Calu3 (cell line): ENCODE data around the gene KAZN. TPM values are rescaled to one million over a fixed set of nuclear protein-coding genes. Genes with fewer than 3 reads are reported as not detected.

Experiments used
- BruUV-seq: library from RNA; stranded (reverse); fragments of 400-500 nt; replicated peaks from 2 replicates; lab custom pipeline; 2021; lab: Mats Ljungman, UMichigan
- CTCF ChIA-PET: fragments of 300-600 bp; sonication (Branson Sonifier 250); formaldehyde crosslinking; loops from one replicate; lab custom pipeline; 2022; ENCODE audit warnings: antibody characterized with exemption; lab: Charles Lee
- DNase-seq: peaks from one replicate; pipeline ENCODE4 v3.0.0; 2022
- H3K27ac Mint-ChIP-seq: one replicate; pipeline ENCODE4 v1.8.0; 2022; ENCODE audit warnings: mixed read lengths; ENCODE audit not compliant: unreplicated experiment
- H3K27me3 Mint-ChIP-seq: one replicate; pipeline ENCODE4 v1.8.0; 2022; ENCODE audit warnings: mixed read lengths; ENCODE audit not compliant: unreplicated experiment
- H3K36me3 Mint-ChIP-seq: one replicate; pipeline ENCODE4 v1.8.0; 2022; ENCODE audit warnings: mild to moderate bottlenecking, moderate library complexity, mixed read lengths; ENCODE audit not compliant: insufficient read depth, unreplicated experiment
- H3K4me1 Mint-ChIP-seq: one replicate; pipeline ENCODE4 v1.8.0; 2022; ENCODE audit warnings: mild to moderate bottlenecking, low read depth, mixed read lengths; ENCODE audit not compliant: unreplicated experiment
- H3K4me3 Mint-ChIP-seq: one replicate; pipeline ENCODE4 v1.8.0; 2022; ENCODE audit warnings: mild to moderate bottlenecking, low read depth, moderate library complexity, mixed read lengths; ENCODE audit not compliant: unreplicated experiment
- H3K9me3 Mint-ChIP-seq: one replicate; pipeline ENCODE4 v1.8.0; 2022; ENCODE audit warnings: low read depth, mixed read lengths; ENCODE audit not compliant: unreplicated experiment
- CTCF ChIP-seq: fragments of 200-600 bp; IDR thresholded peaks from one replicate; pipeline ENCODE4 v1.8.0; 2022; ENCODE audit warnings: antibody characterized with exemption; ENCODE audit not compliant: unreplicated experiment
- intact Hi-C: fragments of 100-400 bp; cut with micrococcal nuclease; formaldehyde crosslinking; loops from one replicate; pipeline ENCODE4 v1.10.0; 2022; ENCODE audit not compliant: unreplicated experiment
- total RNA-seq: library from RNA; stranded (reverse); gene quantifications from 2 replicates; pipeline ENCODE4 v1.2.3, GENCODE V29; 2022

Gene KAZN
- total RNA-seq, 1 experiment from 2014 or later = 3.6 TPM

GRCh38 chr1:14653461-14653960 lies 55.0 kb downstream of the KAZN start:
- Mint-ChIP-seq H3K4me3 (no peak overlapping the region), H3K27me3 (peaks cover 16% of the 10 kb centered on the region), H3K27ac (no peak overlapping the region), H3K4me1 (no peaks in the 10 kb centered on the region), H3K36me3 (no peaks in the 10 kb centered on the region), H3K9me3 (no peaks in the 10 kb centered on the region)
- no peak for TF ChIP-seq CTCF
- CTCF ChIA-PET = interaction anchor here (0.6 kb wide), 1 partner anchor 12 kb away, joined by 5 read pairs; no protein-coding TSS in a partner anchor
- no TSS peak for BruUV-seq
- intact Hi-C loops = no loop called here
- no peak for DNase-seq

GRCh38 chr1:14654554-14654953 lies 56.1 kb downstream of the KAZN start:
- BruUV-seq = no TSS peak
- intact Hi-C loops = no loop called here
- DNase-seq = no peak
- H3K36me3 Mint-ChIP-seq = no peaks in the 10 kb centered on the region
- peaks cover 16% of the 10 kb centered on the region for H3K27me3 Mint-ChIP-seq
- no peak overlapping the region for H3K4me3 Mint-ChIP-seq
- TF ChIP-seq CTCF = no peak
- H3K9me3 Mint-ChIP-seq = no peaks in the 10 kb centered on the region
- no peak overlapping the region for H3K27ac Mint-ChIP-seq
- CTCF ChIA-PET = no interaction called here
- H3K4me1 Mint-ChIP-seq = no peaks in the 10 kb centered on the region

GRCh38 chr1:14655385-14655784 lies 56.9 kb downstream of the KAZN start:
- CTCF ChIA-PET = interaction anchor here (0.5 kb wide), 1 partner anchor 12 kb away, joined by 3 read pairs; no protein-coding TSS in a partner anchor
- BruUV-seq = no TSS peak
- no peaks in the 10 kb centered on the region for H3K4me1 Mint-ChIP-seq
- no peaks in the 10 kb centered on the region for H3K36me3 Mint-ChIP-seq
- no peak for TF ChIP-seq CTCF
- H3K4me3 Mint-ChIP-seq = no peak overlapping the region
- no peak overlapping the region for H3K27ac Mint-ChIP-seq
- H3K27me3 Mint-ChIP-seq = peaks cover 16% of the 10 kb centered on the region
- DNase-seq = no peak
- intact Hi-C loops = no loop called here
- H3K9me3 Mint-ChIP-seq = no peaks in the 10 kb centered on the region

GRCh38 chr1:14656384-14656937 lies 58.0 kb downstream of the KAZN start:
- H3K36me3 Mint-ChIP-seq = no peaks in the 10 kb centered on the region
- H3K4me3 Mint-ChIP-seq = no peak overlapping the region
- CTCF ChIA-PET = no interaction called here
- H3K9me3 Mint-ChIP-seq = no peaks in the 10 kb centered on the region
- no peak for TF ChIP-seq CTCF
- BruUV-seq = no TSS peak
- intact Hi-C loops = no loop called here
- DNase-seq = no peak
- peaks cover 16% of the 10 kb centered on the region for H3K27me3 Mint-ChIP-seq
- no peak overlapping the region for H3K27ac Mint-ChIP-seq
- no peaks in the 10 kb centered on the region for H3K4me1 Mint-ChIP-seq
